Cerebellar nuclear complex (tissue), 1 donor: ENCODE results near the gene CNN2.

Experiments used
- DNase-seq, 2 experiments: peaks; one replicate each; lab custom pipeline; 2025; lab: John Stamatoyannopoulos, UW

Gene CNN2

DNA sequence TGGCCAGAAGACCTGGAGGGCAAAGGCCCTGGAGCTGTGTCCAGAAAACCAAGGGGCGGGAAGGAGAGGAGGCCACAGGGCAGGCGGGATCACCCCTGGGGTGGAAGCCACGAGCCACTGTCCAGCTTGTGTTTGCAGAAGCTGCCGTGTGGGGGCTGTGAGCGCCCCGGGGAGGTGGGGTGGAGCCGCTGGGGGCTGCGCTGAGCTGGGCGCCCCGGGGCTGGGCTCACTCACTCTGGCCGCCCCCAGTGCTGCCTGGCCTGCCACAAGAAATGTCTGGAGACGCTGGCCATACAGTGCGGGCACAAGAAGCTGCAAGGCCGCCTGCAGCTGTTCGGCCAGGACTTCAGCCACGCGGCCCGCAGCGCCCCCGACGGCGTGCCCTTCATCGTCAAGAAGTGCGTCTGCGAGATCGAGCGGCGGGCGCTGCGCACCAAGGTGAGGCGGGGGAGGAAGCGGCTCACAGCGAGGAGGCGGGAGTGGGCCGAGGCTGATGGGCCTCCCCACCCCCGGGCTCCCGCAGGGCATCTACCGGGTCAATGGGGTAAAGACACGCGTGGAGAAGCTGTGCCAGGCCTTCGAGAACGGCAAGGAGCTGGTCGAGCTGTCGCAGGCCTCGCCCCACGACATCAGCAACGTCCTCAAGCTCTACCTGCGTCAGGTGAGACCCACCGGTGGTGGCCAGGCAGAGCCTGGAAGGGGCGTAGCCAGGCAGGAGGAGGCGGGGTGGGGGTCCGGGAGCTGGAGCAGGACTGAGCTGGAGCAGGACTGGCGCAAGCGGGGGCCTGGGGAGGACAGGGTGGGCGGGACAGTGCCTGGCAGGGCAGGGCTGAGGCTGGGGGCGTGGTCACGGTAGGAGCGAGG is 55.1 kb downstream of the CNN2 start:
- DNase-seq, result no peak

DNA sequence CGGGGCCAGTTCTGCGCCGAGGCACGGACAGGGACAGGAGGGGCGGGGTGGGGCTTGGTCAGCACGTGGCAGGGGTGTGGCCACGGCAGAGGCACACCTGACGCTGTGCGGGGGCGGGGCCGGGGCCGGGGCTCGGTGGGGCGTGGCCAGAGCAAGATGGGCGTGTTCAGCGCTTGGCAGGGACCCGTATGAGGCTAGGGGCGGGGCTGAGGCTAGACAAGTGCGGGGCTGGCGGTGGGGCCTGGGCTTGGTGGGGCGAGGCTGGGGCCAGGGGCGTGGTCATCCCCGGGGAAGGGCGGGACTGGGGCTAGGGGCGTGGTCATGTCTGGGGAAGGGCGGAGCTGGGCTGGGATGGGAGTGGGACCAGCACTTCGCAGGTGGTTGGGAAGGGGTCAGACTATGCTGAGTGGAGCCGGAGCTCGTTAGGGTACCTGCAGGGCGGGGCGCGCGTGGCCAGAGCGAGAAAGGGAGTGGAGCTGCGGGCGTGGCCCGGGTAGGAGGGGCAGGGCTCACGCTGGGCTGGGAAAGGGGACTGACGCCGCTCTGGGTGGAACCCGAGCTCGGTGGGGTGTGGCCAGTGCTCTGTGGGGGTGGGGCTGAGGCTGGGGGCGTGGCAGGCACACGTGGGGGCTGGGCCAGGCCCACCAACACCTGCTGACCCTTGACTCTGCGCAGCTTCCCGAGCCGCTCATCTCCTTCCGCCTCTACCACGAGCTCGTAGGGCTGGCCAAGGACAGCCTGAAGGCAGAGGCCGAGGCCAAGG is 55.9 kb downstream of the CNN2 start:
- DNase-seq, result no peak

DNA sequence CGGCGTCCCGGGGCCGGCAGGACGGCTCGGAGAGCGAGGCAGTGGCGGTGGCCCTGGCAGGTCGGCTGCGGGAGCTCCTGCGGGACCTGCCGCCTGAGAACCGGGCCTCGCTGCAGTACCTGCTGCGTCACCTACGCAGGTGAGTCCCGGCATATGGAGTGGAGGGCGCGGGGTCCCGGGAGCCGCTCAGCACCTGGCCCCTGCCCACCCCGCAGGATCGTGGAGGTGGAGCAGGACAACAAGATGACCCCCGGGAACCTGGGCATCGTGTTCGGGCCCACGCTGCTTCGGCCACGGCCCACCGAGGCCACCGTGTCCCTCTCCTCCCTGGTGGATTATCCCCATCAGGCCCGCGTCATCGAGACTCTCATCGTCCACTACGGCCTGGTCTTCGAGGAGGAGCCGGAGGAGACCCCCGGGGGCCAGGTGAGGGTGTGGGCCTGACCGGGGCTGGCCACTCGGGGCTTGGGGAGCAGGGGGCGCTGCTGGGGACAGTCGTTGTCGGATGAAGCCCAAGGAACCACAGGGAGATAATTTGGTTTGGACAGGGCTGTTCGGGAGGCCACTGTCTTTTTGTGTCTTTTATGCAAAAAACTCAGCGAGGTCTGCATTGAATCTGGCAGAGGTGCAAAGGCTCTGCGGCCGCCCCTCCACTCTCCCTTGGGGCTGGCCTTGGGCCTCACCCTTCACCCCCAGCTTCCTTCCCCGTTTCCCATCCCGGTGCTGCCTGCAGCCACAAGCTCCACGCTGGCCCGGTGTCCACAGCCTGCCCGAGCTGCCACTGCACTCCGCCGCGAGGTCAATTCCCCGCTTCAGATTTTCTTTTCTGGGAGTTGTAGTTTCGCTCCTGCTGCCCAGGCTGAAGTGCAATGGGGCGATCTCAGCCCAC is 56.8 kb downstream of the CNN2 start:
- DNase-seq, result no peak

DNA sequence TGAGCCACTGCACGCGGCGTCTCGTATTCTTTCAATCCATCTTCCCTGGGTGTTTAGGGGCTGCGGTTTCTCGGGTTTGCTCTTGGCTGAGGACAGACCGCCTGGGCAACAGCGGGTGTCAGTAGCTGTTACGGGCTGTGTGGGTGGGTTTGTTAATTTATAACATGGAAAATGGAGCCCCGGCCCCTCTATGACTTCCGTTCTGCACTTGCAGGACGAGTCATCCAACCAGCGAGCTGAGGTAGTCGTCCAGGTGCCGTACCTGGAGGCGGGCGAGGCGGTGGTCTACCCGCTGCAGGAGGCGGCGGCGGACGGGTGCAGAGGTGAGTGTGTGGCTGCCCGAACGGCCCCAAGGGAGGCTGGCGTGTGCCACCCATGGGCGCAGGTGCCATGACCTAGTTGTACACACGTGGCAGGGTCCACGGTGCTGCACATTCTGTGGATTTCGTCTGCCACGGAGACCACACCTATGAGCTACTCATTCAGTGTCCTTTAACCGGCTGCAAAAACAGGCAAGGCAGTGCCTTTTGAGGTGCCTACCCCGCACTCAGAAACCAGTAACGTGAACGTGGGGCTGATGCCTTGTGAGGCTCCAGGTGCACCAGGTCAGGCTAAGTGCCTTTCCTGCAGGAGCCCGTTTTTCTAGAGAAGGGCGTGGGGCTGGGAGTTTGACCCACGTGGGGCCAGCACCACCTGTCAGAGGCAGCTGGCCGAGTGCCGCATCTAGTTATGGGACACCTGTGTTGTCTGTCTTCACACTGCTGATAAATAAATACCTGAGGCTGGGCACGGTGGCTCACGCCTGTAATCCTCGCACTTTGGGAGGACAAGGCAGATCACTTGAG is 57.8 kb downstream of the CNN2 start:
- DNase-seq, result no peak

DNA sequence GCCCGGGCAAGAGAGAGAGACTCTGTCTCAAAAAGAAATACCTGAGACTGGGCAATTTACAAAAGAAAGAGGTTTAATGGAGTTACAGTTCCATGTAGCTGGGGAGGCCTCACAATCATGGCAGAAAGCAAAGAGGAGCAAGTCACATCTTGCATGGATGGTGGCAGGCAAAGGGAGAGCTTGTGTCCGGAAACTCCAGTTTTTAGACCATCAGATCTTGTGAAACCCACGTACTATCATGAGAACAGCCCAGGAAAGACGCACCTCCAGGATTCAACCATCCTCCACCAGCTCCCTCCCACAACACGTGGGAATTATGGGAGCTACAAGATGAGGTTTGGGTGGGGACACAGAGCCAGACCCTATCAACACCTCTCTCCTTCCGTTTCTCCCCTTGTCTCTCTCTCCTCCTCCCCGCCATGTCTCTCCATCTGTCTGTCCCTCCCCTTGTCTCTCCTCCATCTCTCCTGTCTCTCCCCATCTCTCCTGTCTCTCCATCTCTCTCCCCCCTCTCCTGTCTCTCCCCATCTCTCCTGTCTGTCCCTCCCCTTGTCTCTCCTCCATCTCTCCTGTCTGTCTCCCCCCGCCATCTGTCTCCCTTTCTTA is 58.7 kb downstream of the CNN2 start:
- DNase-seq, result no peak

DNA sequence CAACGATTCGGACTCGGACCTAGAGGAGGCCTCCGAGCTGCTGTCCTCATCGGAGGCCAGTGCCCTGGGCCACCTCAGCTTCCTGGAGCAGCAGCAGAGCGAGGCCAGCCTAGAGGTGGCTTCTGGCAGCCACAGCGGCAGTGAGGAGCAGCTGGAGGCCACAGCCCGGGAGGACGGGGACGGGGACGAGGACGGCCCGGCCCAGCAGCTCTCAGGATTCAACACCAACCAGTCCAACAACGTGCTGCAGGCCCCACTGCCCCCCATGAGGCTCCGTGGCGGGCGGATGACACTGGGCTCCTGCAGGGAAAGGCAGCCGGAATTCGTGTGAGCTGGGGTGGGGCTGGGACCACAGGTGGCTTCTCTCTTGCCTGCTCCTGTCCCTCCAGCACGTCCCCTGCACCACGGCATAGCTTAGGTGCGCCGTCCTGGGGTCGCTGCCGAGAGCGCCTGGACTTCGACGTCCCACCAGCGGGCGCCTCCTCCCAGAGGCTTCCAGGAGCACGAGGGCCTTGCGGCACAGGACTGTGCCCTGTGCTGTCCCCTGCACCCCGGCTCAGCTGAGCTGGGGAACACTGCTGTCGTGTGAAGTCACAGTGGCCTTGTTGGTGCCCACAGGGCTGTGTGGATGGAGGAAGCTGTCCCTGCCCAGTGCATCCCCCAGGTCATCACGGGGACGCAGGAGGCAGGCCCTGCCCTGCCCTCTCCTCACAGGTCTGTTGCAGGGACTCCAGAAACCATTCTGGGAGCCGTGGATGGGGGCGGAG is 59.5 kb downstream of the CNN2 start:
- DNase-seq, result no peak

DNA sequence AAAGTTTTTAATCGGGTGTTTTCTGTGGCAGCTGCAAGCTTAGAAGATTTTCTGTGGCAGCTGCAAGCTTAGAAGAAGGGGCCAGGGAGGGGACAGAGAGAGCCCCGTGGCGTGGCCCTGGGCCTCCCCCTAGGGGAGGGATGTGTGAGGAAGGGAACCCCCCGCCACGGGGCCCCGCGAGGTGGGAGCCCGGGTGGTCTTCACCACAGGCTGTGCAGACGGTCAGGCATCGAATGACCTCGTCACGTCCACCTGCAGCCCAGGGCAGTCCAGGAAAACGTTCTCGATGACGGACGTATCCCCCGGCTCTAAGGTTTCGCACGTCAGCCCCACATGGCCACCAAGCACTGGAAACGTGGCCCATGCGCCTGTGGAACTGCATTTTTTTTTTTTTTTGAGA is 60.2 kb downstream of the CNN2 start:
- no peak for DNase-seq

DNA sequence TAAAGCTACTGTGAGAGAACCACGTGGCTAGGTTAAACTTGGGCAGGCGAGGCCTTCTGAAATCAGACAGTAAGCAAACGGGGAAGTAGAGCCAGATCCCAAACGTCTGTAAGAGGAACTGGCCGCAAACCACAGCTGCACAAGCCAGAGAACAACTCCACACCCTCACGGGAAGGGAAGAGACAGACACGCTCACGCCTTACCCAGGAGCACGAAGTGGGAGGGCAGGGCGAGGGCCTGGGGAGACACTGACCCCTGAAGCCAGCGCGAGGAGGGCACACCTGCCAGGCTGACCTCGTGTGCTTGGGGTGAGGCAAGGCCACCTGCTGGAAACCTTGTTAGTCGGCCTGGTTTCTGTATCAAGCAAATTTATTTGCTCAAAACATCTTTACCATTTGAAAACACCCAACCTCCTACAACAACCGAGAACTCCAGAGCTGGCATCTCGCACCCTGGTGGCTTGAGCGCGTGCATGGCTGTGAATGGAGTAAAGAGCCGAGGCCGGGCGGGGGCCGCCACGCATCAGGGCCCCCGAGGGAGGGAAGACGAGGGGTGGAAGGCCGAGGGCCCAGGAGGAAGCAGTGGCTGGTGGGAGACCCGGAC is 61.5 kb downstream of the CNN2 start:
- no peak for DNase-seq

DNA sequence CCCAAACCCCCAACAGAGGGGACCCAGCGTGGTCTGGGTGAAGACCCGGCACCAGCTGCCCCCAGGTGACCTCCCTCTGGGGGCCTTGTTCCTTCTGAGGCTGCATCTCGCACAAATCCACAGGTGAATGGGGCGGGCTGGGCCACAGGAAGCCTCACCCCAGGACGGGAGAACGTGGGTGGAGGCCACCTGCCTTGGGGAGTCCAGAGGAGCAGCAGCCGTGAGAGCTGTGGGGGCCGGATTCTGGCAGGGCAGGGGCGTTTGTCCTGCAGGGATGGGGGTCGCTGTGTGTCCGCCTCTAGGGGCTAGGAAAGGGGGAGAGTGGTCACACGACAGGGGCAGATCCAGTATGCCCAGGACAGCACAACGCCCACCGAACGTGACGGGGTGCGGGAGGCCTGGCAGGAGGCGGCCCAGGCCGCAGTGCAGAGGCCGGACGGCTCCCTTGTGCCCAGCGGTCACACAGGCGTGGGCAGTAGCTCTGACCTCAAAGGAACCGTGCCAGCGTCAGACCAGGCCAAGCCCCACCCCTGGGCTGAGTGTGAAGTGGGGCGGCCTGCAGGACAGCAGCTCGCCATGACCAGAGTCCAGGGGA is 62.1 kb downstream of the CNN2 start:
- DNase-seq, result no peak
